Fibroblast of lung (primary cell): ENCODE measurements around the gene ANKRD40CL. TPM values are rescaled to one million over a fixed set of nuclear protein-coding genes. Genes with fewer than 3 reads are reported as not detected.

Experiments used
- DNase-seq, 2 donors: peaks; one replicate each; pipeline versions ENCODE4 v3.0.0 to v3.0.0-alpha.2; 2010; ENCODE audit warnings: low read depth in 2 of 2
- H2AFZ ChIP-seq: 2 replicates; pipeline ENCODE4 v1.5.1; 2012; ENCODE audit warnings: low read length, control low read depth, inconsistent platforms
- H3K27ac ChIP-seq: 2 replicates; pipeline ENCODE4 v1.5.1; 2011; ENCODE audit warnings: low read length, control low read depth; ENCODE audit not compliant: insufficient read depth
- H3K27me3 ChIP-seq: 2 replicates; pipeline ENCODE4 v1.5.1; 2011; ENCODE audit warnings: mild to moderate bottlenecking, low read length; ENCODE audit not compliant: control insufficient read depth, insufficient read depth
- H3K36me3 ChIP-seq: 2 replicates; pipeline ENCODE4 v1.5.1; 2011; ENCODE audit warnings: low read length; ENCODE audit not compliant: control insufficient read depth, insufficient read depth
- H3K4me1 ChIP-seq: 2 replicates; pipeline ENCODE4 v1.5.1; 2011; ENCODE audit warnings: low read length; ENCODE audit not compliant: control insufficient read depth, insufficient read depth; ENCODE audit errors: extremely low read depth
- H3K4me2 ChIP-seq: 2 replicates; pipeline ENCODE4 v1.5.1; 2011; ENCODE audit warnings: low read length, control low read depth; ENCODE audit not compliant: insufficient read depth; ENCODE audit errors: extremely low read depth
- H3K4me3 ChIP-seq, 4 experiments: fragments of 200-600 bp in 1 of 4; sonication (generic) in 1 of 4; replicated peaks in 1 of 4; 2 replicates each; pipeline ENCODE4 v1.5.1; 2011 to 2016; ENCODE audit warnings: low read length in 4 of 4, low read depth in 3 of 4, mild to moderate bottlenecking in 3 of 4, control low read depth in 2 of 4, inconsistent platforms in 1 of 4, mixed read lengths in 1 of 4; ENCODE audit not compliant: insufficient read depth in 1 of 4; ENCODE audit errors: control extremely low read depth in 1 of 4
- H3K79me2 ChIP-seq: 2 replicates; pipeline ENCODE4 v1.5.1; 2012; ENCODE audit warnings: mild to moderate bottlenecking, low read length, inconsistent platforms; ENCODE audit not compliant: control insufficient read depth, insufficient read depth
- H3K9ac ChIP-seq: 2 replicates; pipeline ENCODE4 v1.5.1; 2011; ENCODE audit warnings: mild to moderate bottlenecking, low read length, control low read depth; ENCODE audit not compliant: insufficient read depth
- H3K9me3 ChIP-seq: 2 replicates; pipeline ENCODE4 v1.5.1; 2012; ENCODE audit warnings: low read depth, low read length; ENCODE audit not compliant: control insufficient read depth, insufficient read depth
- H4K20me1 ChIP-seq: 2 replicates; pipeline ENCODE4 v1.5.1; 2011; ENCODE audit warnings: low read length; ENCODE audit not compliant: control insufficient read depth, insufficient read depth; ENCODE audit errors: extremely low read depth
- EZH2 ChIP-seq: IDR thresholded peaks from 2 replicates; pipeline ENCODE4 v1.5.1; 2012; ENCODE audit warnings: low read length, control low read depth, mild to moderate bottlenecking; ENCODE audit errors: missing control alignments
- polyA plus RNA-seq, 2 donors: library from polyadenylated mRNA; depleted of rRNA in 1 of 2; stranded (reverse) in 1 of 2; unstranded in 1 of 2; fragments of >200 nt; gene quantifications; 2 replicates each; pipeline ENCODE4 v1.2.1, GENCODE V29; 2011 to 2012; ENCODE audit warnings: missing spikeins in 1 of 2
- total RNA-seq: library from RNA; depleted of rRNA; stranded (reverse); fragments of >200 nt; gene quantifications from 2 replicates; pipeline ENCODE4 v1.2.1, GENCODE V29; 2014
- TF ChIP-seq, protein P1 (sequence below), 2 donors: IDR thresholded peaks in 1 of 2; conservative IDR thresholded peaks in 1 of 2; 1 replicate in 1 of 2; 2 replicates in 1 of 2; pipeline ENCODE4 v1.5.1; 2011 to 2012; ENCODE audit warnings: low read length in 2 of 2, control low read depth in 1 of 2, inconsistent platforms in 1 of 2, low read depth in 1 of 2, mild to moderate bottlenecking in 1 of 2

Gene ANKRD40CL
- total and polyA plus RNA-seq, 2 donors (not counting 1 experiment from before 2014, with no cell fraction given): not detected

DNA sequence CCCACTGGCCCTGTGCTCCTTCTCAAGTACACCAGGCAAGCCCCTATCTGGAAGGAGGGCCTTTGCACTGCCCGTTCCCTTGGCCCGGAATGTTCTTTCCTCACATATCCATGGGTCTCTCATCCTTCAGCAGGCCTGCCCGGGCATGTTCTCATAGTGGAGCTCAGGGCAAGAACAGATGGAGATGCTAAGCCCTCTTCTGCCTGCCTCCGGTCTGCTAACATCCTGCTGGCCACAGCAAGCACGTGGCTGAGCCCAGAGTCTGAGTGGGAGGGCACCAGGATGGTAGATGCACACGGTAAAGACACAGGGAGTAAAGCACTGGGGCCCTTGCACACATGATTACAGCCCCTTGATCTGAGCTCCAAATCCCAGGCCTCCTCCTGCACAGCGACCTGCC lies 19.8 kb upstream of the ANKRD40CL start:
- Histone ChIP-seq H3K9me3 (no peaks in the 10 kb centered on the region), H3K4me2 (no peak overlapping the region), H3K79me2 (no peaks in the 10 kb centered on the region), H2AFZ (peak overlapping the region; percentile 3), H3K27ac (no peak overlapping the region), H3K4me3 (no peak overlapping the region), H3K36me3 (no peaks in the 10 kb centered on the region), H3K9ac (no peak overlapping the region), H4K20me1 (no peaks in the 10 kb centered on the region), H3K27me3 (peaks cover 3% of the 10 kb centered on the region), H3K4me1 (peaks cover 7% of the 10 kb centered on the region)
- no peak for TF ChIP-seq EZH2
- TF ChIP-seq, protein P1, sequence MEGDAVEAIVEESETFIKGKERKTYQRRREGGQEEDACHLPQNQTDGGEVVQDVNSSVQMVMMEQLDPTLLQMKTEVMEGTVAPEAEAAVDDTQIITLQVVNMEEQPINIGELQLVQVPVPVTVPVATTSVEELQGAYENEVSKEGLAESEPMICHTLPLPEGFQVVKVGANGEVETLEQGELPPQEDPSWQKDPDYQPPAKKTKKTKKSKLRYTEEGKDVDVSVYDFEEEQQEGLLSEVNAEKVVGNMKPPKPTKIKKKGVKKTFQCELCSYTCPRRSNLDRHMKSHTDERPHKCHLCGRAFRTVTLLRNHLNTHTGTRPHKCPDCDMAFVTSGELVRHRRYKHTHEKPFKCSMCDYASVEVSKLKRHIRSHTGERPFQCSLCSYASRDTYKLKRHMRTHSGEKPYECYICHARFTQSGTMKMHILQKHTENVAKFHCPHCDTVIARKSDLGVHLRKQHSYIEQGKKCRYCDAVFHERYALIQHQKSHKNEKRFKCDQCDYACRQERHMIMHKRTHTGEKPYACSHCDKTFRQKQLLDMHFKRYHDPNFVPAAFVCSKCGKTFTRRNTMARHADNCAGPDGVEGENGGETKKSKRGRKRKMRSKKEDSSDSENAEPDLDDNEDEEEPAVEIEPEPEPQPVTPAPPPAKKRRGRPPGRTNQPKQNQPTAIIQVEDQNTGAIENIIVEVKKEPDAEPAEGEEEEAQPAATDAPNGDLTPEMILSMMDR (conservative IDR thresholded peaks at IDR 0.05 in 1 of 2, IDR thresholded peaks at IDR 0.05 in 1 of 2; ENCODE audit: low read depth in 1 of 2, low read length in 2 of 2): no peak
- DNase-seq: no peak

DNA sequence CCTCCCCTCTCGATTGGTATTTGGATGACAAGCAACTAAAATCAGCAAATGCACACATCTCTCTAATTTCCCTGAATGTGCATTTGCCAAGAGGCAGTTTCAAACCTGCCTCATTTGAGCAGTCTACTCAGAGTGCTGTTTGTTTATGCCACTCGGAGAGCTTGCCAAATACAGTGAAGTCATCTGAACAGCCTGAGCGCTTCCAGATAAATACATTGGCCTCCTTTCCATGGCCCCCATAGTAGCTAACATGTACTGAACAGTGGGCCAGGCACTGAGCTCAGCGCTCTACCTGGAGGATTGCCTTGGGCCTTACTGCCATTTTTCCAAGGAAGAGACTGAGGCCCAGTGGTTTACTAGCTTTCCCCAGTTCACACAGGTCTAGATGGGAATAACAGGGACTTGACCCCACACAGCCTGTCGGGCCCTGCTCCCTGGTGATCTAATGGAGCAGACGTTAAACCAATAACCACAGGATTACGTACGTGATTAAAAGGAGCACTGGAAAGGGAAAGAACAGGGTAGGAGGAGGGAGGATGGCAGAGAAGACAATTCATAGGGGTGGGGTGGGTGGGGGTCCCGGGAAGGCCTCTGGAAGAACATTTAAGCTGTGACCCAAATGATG lies 18.7 kb upstream of the ANKRD40CL start:
- Histone ChIP-seq H3K4me1 (peaks cover 7% of the 10 kb centered on the region), H3K9ac (no peak overlapping the region), H3K27ac (no peak overlapping the region), H3K79me2 (no peaks in the 10 kb centered on the region), H3K27me3 (peaks cover 3% of the 10 kb centered on the region), H3K4me2 (peak overlapping the region; percentile 40), H2AFZ (peak overlapping the region; percentile 65), H3K4me3 (no peak overlapping the region), H3K9me3 (no peaks in the 10 kb centered on the region), H3K36me3 (no peaks in the 10 kb centered on the region), H4K20me1 (no peaks in the 10 kb centered on the region)
- TF ChIP-seq EZH2: no peak
- TF ChIP-seq, protein P1 (conservative IDR thresholded peaks at IDR 0.05 in 1 of 2, IDR thresholded peaks at IDR 0.05 in 1 of 2; ENCODE audit: low read depth in 1 of 2, low read length in 2 of 2): no peak
- peak; percentile 66 to 88 for DNase-seq

DNA sequence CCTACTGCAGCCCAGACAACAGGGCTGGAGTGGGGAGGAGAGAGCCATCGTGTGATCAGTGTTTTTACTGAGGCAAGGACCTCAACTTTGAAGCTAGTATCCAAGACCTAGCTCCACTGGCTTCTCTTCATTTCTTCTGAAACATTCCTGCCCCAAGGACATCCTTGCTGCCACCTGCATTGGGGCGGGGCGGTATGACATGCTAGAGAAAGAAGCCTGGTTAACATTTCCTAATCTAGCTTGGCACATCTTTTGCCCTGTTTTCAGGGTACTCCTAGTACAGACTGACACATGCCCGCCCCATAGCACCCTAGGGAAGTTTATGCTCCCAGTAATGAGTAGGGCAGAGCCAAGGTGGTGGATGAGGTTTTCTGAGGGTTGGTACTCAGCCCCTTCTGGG lies 17.8 kb upstream of the ANKRD40CL start:
- no peaks in the 10 kb centered on the region for H4K20me1 ChIP-seq
- H3K27ac ChIP-seq: no peak overlapping the region
- no peak overlapping the region for H3K4me3 ChIP-seq
- H3K27me3 ChIP-seq: no peaks in the 10 kb centered on the region
- TF ChIP-seq, protein P1 (conservative IDR thresholded peaks at IDR 0.05 in 1 of 2, IDR thresholded peaks at IDR 0.05 in 1 of 2; ENCODE audit: low read depth in 1 of 2, low read length in 2 of 2): no peak
- TF ChIP-seq EZH2: no peak
- no peaks in the 10 kb centered on the region for H3K36me3 ChIP-seq
- peaks cover 7% of the 10 kb centered on the region for H3K4me1 ChIP-seq
- H3K9ac ChIP-seq: no peak overlapping the region
- no peak overlapping the region for H3K4me2 ChIP-seq
- no peaks in the 10 kb centered on the region for H3K9me3 ChIP-seq
- no peak for DNase-seq
- H3K79me2 ChIP-seq: no peaks in the 10 kb centered on the region
- H2AFZ ChIP-seq: no peak overlapping the region
